HL-60 (cell line): ENCODE data around the gene MACROD2.

Source experiments
- DNase-seq, 2 experiments: peaks; one replicate each; pipeline ENCODE4 v3.0.0-alpha.2; 2010 to 2020; ENCODE audit warnings: low read depth in 1 of 2, low spot score in 1 of 2
- H3K27ac ChIP-seq: fragments of 250-450 bp; sonication (Bioruptor Pico); replicated peaks from 2 replicates; pipeline ENCODE4 v1.5.1; 2020; ENCODE audit warnings: mild to moderate bottlenecking, moderate library complexity
- H3K27me3 ChIP-seq: fragments of 250-450 bp; sonication (Bioruptor Pico); 2 replicates; pipeline ENCODE4 v1.5.1; 2021; ENCODE audit warnings: mild to moderate bottlenecking, moderate library complexity; ENCODE audit not compliant: insufficient read depth, poor library complexity, severe bottlenecking
- H3K4me3 ChIP-seq: replicated peaks from 2 replicates; pipeline ENCODE4 v1.5.1; 2011; ENCODE audit warnings: mild to moderate bottlenecking, control low read depth, low read length; ENCODE audit not compliant: insufficient read depth
- CTCF ChIP-seq: IDR thresholded peaks from one replicate; pipeline ENCODE4 v1.5.1; 2011; ENCODE audit warnings: low read length, control low read depth, inconsistent platforms; ENCODE audit not compliant: insufficient read depth
- GABPA ChIP-seq: IDR thresholded peaks from 2 replicates; pipeline ENCODE4 v1.6.1; 2012; ENCODE audit warnings: low read depth
- POLR2AphosphoS5 ChIP-seq: IDR thresholded peaks from 2 replicates; pipeline ENCODE4 v1.6.1; 2012; ENCODE audit warnings: low read depth
- REST ChIP-seq: IDR thresholded peaks from 2 replicates; pipeline ENCODE4 v1.6.1; 2012; ENCODE audit warnings: low read depth; ENCODE audit not compliant: insufficient replicate concordance
- SPI1 ChIP-seq: IDR thresholded peaks from 2 replicates; pipeline ENCODE4 v1.6.1; 2012; ENCODE audit warnings: low read depth, mild to moderate bottlenecking, borderline replicate concordance

The MACROD2 gene

DNA sequence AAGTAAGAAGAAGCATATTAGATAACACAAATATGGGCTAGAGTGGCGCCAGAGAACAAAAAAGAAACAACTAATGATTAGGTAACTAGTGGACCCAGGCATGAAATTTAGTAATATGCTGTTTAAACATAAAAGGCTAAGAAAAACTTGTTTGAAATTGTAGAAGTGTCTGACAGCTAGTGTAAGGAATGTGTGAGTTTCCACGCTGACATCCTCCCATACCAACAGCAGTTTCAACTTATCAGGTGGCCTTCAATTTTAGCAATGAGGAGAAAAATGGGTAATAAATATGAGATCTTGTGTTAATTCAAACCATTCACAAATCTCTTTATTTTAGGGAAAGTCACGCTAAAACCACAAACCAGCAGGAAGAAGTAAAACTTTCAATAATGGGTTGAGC is 782.3 kb downstream of the MACROD2 start:
- H3K4me3 ChIP-seq, result no peak overlapping the region
- no peak for DNase-seq
- H3K27me3 ChIP-seq, result no peaks in the 10 kb centered on the region
- no peak for TF ChIP-seq CTCF
- TF ChIP-seq SPI1, result no peak
- no peak for TF ChIP-seq POLR2AphosphoS5
- TF ChIP-seq REST, result no peak
- TF ChIP-seq GABPA, result no peak
- no peak overlapping the region for H3K27ac ChIP-seq

DNA sequence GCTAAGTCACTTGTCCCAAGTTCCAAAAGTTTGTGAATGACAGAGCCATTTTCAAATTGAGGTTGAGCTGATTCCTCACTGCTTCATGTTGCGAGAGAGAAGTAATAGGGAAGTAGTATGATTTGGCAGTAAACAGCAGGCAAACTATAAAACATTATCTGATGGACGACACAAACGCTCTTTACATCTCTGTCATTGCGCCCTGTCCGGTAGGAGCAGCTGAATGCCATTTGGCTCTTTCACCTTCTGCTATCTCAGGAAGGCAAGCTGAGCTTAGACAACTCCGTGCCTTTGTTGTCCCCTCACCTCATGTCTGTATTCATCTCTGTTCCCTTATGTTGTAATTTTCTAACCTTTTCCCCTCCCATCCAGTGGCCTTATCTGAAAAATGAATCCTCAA is 782.8 kb downstream of the MACROD2 start:
- no peak for DNase-seq
- TF ChIP-seq REST, result no peak
- TF ChIP-seq POLR2AphosphoS5, result no peak
- TF ChIP-seq SPI1, result no peak
- TF ChIP-seq CTCF, result no peak
- no peak for TF ChIP-seq GABPA
- Histone ChIP-seq H3K4me3 (no peak overlapping the region), H3K27ac (no peak overlapping the region), H3K27me3 (no peaks in the 10 kb centered on the region)

- DNase-seq, result no peak
- TF ChIP-seq GABPA (no peak), SPI1 (no peak), REST (no peak), CTCF (no peak), POLR2AphosphoS5 (no peak)
- no peak overlapping the region for H3K27ac ChIP-seq
- H3K27me3 ChIP-seq, result no peaks in the 10 kb centered on the region
- H3K4me3 ChIP-seq, result no peak overlapping the region
Measured at GRCh38 chr20:14778875-14779274, 783.6 kb downstream of the MACROD2 start.
